Peyer's patch (tissue), 4 donors: ENCODE data around the gene PPOX. TPM values are rescaled to one million over a fixed set of nuclear protein-coding genes. Genes with fewer than 3 reads are reported as not detected.

Source experiments
- DNase-seq, 3 donors: peaks; one replicate each; pipeline ENCODE4 v3.0.0-alpha.2; 2017 to 2019
- H3K27ac ChIP-seq, 4 donors: fragments of 200-600 bp; sonication (generic); one replicate each; pipeline ENCODE4 v1.5.1; 2016 to 2019
- H3K27me3 ChIP-seq, 2 donors: fragments of 200-600 bp; sonication (generic); one replicate each; pipeline ENCODE4 v1.5.1; 2019
- H3K36me3 ChIP-seq, 3 donors: fragments of 200-600 bp; sonication (generic); one replicate each; pipeline ENCODE4 v1.5.1; 2016 to 2019
- H3K4me1 ChIP-seq, 4 donors: fragments of 200-600 bp; sonication (generic); one replicate each; pipeline ENCODE4 v1.5.1; 2016 to 2019
- H3K4me3 ChIP-seq, 4 donors: fragments of 200-600 bp; sonication (generic); 1 replicate in 3 of 4; 2 replicates in 1 of 4; pipeline ENCODE4 v1.5.1; 2016 to 2019; ENCODE audit warnings: mild to moderate bottlenecking in 1 of 4
- H3K9me3 ChIP-seq, 4 donors: fragments of 200-600 bp; sonication (generic); one replicate each; pipeline ENCODE4 v1.5.1; 2016 to 2019; ENCODE audit warnings: mild to moderate bottlenecking in 1 of 4
- CTCF ChIP-seq, 6 experiments: fragments of 450-650 bp in 4 of 6; fragments of 200-600 bp in 2 of 6; sonication (generic) in 1 of 6; IDR thresholded peaks; one replicate each; pipeline ENCODE4 v1.5.1; 2017 to 2019; ENCODE audit warnings: antibody characterized with exemption in 6 of 6, mild to moderate bottlenecking in 3 of 6, moderate library complexity in 1 of 6
- POLR2A ChIP-seq, 2 donors: fragments of 450-650 bp; IDR thresholded peaks; one replicate each; pipeline ENCODE4 v1.5.1; 2017; ENCODE audit warnings: antibody characterized with exemption in 2 of 2, mild to moderate bottlenecking in 2 of 2, moderate library complexity in 2 of 2
- total RNA-seq, 4 donors: library from RNA; depleted of rRNA; stranded (reverse); fragments of >200 nt; gene quantifications; one replicate each; pipeline ENCODE4 v1.1.0, GENCODE V29; 2016

The PPOX gene
- total RNA-seq, 4 donors from 2014 or later = 9.5 to 38.0 (median 20.9) TPM

DNA sequence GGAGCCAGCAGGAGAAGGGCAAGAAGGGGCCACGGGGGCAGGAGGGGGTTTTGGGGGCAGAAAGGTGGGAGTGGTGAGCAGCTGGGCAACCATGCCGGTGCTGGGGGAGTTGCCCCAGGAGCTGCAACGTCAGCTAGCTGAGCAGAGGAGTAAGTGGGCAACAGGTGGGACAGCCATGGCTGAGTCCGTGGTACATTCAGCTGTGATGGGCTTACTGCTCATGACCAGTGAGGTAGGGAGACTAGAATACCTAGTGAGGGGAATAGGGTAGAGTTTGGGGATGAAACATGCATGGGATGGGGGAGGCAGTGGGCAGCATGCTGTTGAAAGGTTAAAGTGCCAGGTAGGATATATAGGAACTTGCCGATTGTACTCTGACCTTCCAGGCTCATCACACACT is 4.6 kb upstream of the PPOX start:
- H3K36me3 ChIP-seq = peaks cover 0 to 43% (median 0%) of the 10 kb centered on the region in 3 donors
- TF ChIP-seq CTCF (IDR thresholded peaks at IDR 0.05) (no peak), POLR2A (IDR thresholded peaks at IDR 0.05) (no peak)
- peaks cover 0 to 44% (median 12%) of the 10 kb centered on the region in 4 donors for H3K4me1 ChIP-seq

GRCh38 chr1:161162052-161162451 is 4.2 kb upstream of the PPOX start:
- H3K27ac ChIP-seq = no peak overlapping the region
- TF ChIP-seq CTCF (IDR thresholded peaks at IDR 0.05) (no peak), POLR2A (IDR thresholded peaks at IDR 0.05) (no peak)
- DNase-seq = no peak
- no peaks in the 10 kb centered on the region for H3K27me3 ChIP-seq
- no peaks in the 10 kb centered on the region for H3K9me3 ChIP-seq
- H3K4me1 ChIP-seq = peaks cover 0 to 48% (median 12%) of the 10 kb centered on the region in 4 donors
- peaks cover 0 to 39% (median 0%) of the 10 kb centered on the region in 3 donors for H3K36me3 ChIP-seq
- H3K4me3 ChIP-seq = no peak overlapping the region

More for the DNA sequence above, 4.6 kb upstream of the PPOX start:
- H3K9me3 ChIP-seq = no peaks in the 10 kb centered on the region
- H3K27ac ChIP-seq = no peak overlapping the region
- no peaks in the 10 kb centered on the region for H3K27me3 ChIP-seq
- no peak overlapping the region for H3K4me3 ChIP-seq
- DNase-seq = no peak

GRCh38 chr1:161162806-161163205 is 3.4 kb upstream of the PPOX start:
- TF ChIP-seq CTCF (IDR thresholded peaks at IDR 0.05) (no peak), POLR2A (IDR thresholded peaks at IDR 0.05) (no peak)
- Histone ChIP-seq H3K27ac (no peak overlapping the region), H3K4me1 (peaks cover 0 to 56% (median 12%) of the 10 kb centered on the region in 4 donors), H3K27me3 (no peaks in the 10 kb centered on the region), H3K9me3 (no peaks in the 10 kb centered on the region), H3K4me3 (no peak overlapping the region), H3K36me3 (peaks cover 0 to 36% (median 0%) of the 10 kb centered on the region in 3 donors)
- DNase-seq = no peak

- Histone ChIP-seq H3K27ac (no peak overlapping the region), H3K4me1 (peaks cover 0 to 52% (median 12%) of the 10 kb centered on the region in 4 donors), H3K4me3 (no peak overlapping the region), H3K27me3 (no peaks in the 10 kb centered on the region), H3K36me3 (peaks cover 0 to 36% (median 0%) of the 10 kb centered on the region in 3 donors), H3K9me3 (no peaks in the 10 kb centered on the region)
- TF ChIP-seq POLR2A (IDR thresholded peaks at IDR 0.05) (no peak), CTCF (IDR thresholded peaks at IDR 0.05) (no peak)
- no peak for DNase-seq
Observed at GRCh38 chr1:161163793-161164192, 2.4 kb upstream of the PPOX start.

DNA sequence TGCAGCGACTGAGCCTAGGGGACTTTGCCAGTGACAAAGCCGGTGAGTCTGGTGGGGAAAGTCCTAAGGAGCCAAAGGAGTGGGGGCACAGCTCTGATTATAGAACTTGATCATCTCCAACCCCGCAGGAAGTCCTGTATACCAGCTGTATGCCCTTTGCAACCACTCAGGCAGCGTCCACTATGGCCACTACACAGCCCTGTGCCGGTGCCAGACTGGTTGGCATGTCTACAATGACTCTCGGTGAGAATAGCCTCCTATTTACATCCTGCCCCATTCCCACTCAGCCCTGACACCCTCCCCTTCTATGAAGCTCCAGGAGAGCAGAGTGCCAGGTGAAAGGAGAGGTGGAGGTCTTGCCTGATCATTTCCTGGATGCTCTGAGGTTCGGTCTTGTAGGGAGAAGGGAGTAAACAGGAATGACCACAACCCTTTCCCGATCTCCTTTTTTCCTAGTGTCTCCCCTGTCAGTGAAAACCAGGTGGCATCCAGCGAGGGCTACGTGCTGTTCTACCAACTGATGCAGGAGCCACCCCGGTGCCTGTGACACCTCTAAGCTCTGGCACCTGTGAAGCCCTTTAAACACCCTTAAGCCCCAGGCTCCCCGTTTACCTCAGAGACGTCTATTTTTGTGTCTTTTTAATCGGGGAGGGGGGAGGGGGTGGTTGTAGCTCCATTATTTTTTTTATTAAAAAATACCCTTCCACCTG is 1.2 kb upstream of the PPOX start:
- no peak for TF ChIP-seq POLR2A (IDR thresholded peaks at IDR 0.05)
- no peak for TF ChIP-seq CTCF (IDR thresholded peaks at IDR 0.05)
- no peak for DNase-seq
- H3K36me3 ChIP-seq = peaks cover 0 to 45% (median 0%) of the 10 kb centered on the region in 3 donors
- no peaks in the 10 kb centered on the region for H3K9me3 ChIP-seq
- H3K4me1 ChIP-seq = peaks cover 0 to 48% (median 10%) of the 10 kb centered on the region in 4 donors
- no peaks in the 10 kb centered on the region for H3K27me3 ChIP-seq
- peak overlapping the region; percentile 66 to 84 (median 74) for H3K4me3 ChIP-seq
- H3K27ac ChIP-seq = peak overlapping the region; percentile 70 to 89 (median 85)
